Astrocyte (in vitro differentiated cells and primary cell): Measurements from ENCODE around the gene LRP11. TPM values are rescaled to one million over a fixed set of nuclear protein-coding genes. Genes with fewer than 3 reads are reported as not detected.

Experiments
- DNase-seq: peaks from one replicate; pipeline ENCODE4 v3.0.0-alpha.2; 2010; ENCODE audit warnings: low read depth
- FAIRE-seq: peaks from 2 replicates; lab custom pipeline; 2011; peaks lifted over from hg19 to GRCh38; lab: Jason Lieb, UNC
- H2AFZ ChIP-seq: 2 replicates; pipeline ENCODE4 v1.6.0; 2012; ENCODE audit warnings: low read depth, low read length, inconsistent platforms
- H3K27ac ChIP-seq: 2 replicates; pipeline ENCODE4 v1.5.1; 2011; ENCODE audit warnings: low read depth, low read length, inconsistent platforms
- H3K27me3 ChIP-seq: 2 replicates; pipeline ENCODE4 v1.6.0; 2011; ENCODE audit warnings: low read length, inconsistent platforms; ENCODE audit not compliant: insufficient read depth
- H3K36me3 ChIP-seq: 2 replicates; pipeline ENCODE4 v1.5.1; 2011; ENCODE audit warnings: low read length, inconsistent platforms; ENCODE audit not compliant: insufficient read depth
- H3K4me1 ChIP-seq: 2 replicates; pipeline ENCODE4 v1.5.1; 2011; ENCODE audit warnings: low read length, inconsistent platforms; ENCODE audit not compliant: insufficient read depth
- H3K4me2 ChIP-seq: 2 replicates; pipeline ENCODE4 v1.6.0; 2012; ENCODE audit warnings: low read length, inconsistent platforms
- H3K4me3 ChIP-seq: 2 replicates; pipeline ENCODE4 v1.5.1; 2011; ENCODE audit warnings: low read depth, mild to moderate bottlenecking, low read length, inconsistent platforms; ENCODE audit not compliant: insufficient read depth
- H3K79me2 ChIP-seq: 2 replicates; pipeline ENCODE4 v1.6.0; 2012; ENCODE audit warnings: mild to moderate bottlenecking, low read length, inconsistent platforms; ENCODE audit not compliant: insufficient read depth
- H3K9ac ChIP-seq: 2 replicates; pipeline ENCODE4 v1.6.0; 2012; ENCODE audit warnings: mild to moderate bottlenecking, low read length, inconsistent platforms
- H3K9me3 ChIP-seq: 2 replicates; pipeline ENCODE4 v1.5.1; 2012; ENCODE audit warnings: low read depth, mild to moderate bottlenecking, low read length, inconsistent platforms; ENCODE audit not compliant: insufficient read depth
- H4K20me1 ChIP-seq: 2 replicates; pipeline ENCODE4 v1.6.0; 2012; ENCODE audit warnings: low read length, inconsistent platforms; ENCODE audit not compliant: insufficient read depth
- H3K27ac Mint-ChIP-seq: one replicate; pipeline ENCODE4 v1.8.0; 2021; ENCODE audit warnings: mild to moderate bottlenecking, mixed read lengths; ENCODE audit not compliant: unreplicated experiment
- H3K27me3 Mint-ChIP-seq: one replicate; pipeline ENCODE4 v1.8.0; 2021; ENCODE audit warnings: low read depth, mixed read lengths; ENCODE audit not compliant: unreplicated experiment
- H3K36me3 Mint-ChIP-seq: one replicate; pipeline ENCODE4 v1.8.0; 2021; ENCODE audit warnings: low read depth, mixed read lengths; ENCODE audit not compliant: unreplicated experiment
- H3K4me1 Mint-ChIP-seq: one replicate; pipeline ENCODE4 v1.8.0; 2021; ENCODE audit warnings: low read depth, mixed read lengths; ENCODE audit not compliant: unreplicated experiment
- H3K4me3 Mint-ChIP-seq: one replicate; pipeline ENCODE4 v1.8.0; 2021; ENCODE audit warnings: mild to moderate bottlenecking, moderate library complexity, mixed read lengths; ENCODE audit not compliant: unreplicated experiment
- H3K9me3 Mint-ChIP-seq: one replicate; pipeline ENCODE4 v1.8.0; 2021; ENCODE audit warnings: mild to moderate bottlenecking, mixed read lengths; ENCODE audit not compliant: unreplicated experiment
- CTCF ChIP-seq: IDR thresholded peaks from 2 replicates; pipeline ENCODE4 v1.5.1; 2011; ENCODE audit warnings: low read depth, mild to moderate bottlenecking, inconsistent platforms, low read length, moderate library complexity; ENCODE audit not compliant: insufficient read depth
- EZH2 ChIP-seq: IDR thresholded peaks from 2 replicates; pipeline ENCODE4 v1.6.1; 2012; ENCODE audit warnings: mild to moderate bottlenecking, low read length, inconsistent platforms; ENCODE audit not compliant: insufficient read depth
- total RNA-seq: library from RNA; stranded (reverse); gene quantifications from 2 replicates; pipeline ENCODE4 v1.2.1, GENCODE V29; 2021

The LRP11 gene
- total RNA-seq, 1 donor from 2014 or later, result 24.2 TPM

GRCh38 chr6:149777624-149778023 lies 86.5 kb downstream of the LRP11 start:
- Histone ChIP-seq H4K20me1 (peaks cover 7% of the 10 kb centered on the region), H3K9ac (no peak overlapping the region), H3K4me3 (no peak overlapping the region), H3K4me2 (no peak overlapping the region), H3K9me3 (no peaks in the 10 kb centered on the region), H3K36me3 (peaks cover 19% of the 10 kb centered on the region), H3K27ac (no peak overlapping the region), H3K4me1 (no peaks in the 10 kb centered on the region), H2AFZ (no peak overlapping the region), H3K27me3 (no peaks in the 10 kb centered on the region), H3K79me2 (peaks cover 17% of the 10 kb centered on the region)
- FAIRE-seq (no peak), DNase-seq (no peak)
- no peak overlapping the region for H3K27ac Mint-ChIP-seq
- TF ChIP-seq CTCF (no peak), EZH2 (no peak)
- peaks cover 10% of the 10 kb centered on the region for H3K36me3 Mint-ChIP-seq
- H3K27me3 Mint-ChIP-seq, result no peaks in the 10 kb centered on the region
- no peak overlapping the region for H3K4me3 Mint-ChIP-seq
- H3K9me3 Mint-ChIP-seq, result no peaks in the 10 kb centered on the region
- H3K4me1 Mint-ChIP-seq, result no peaks in the 10 kb centered on the region

GRCh38 chr6:149771925-149772324 lies 92.2 kb downstream of the LRP11 start:
- H3K27ac Mint-ChIP-seq, result no peak overlapping the region
- Histone ChIP-seq H3K9ac (no peak overlapping the region), H3K9me3 (no peaks in the 10 kb centered on the region), H3K4me1 (no peaks in the 10 kb centered on the region), H3K27ac (no peak overlapping the region), H4K20me1 (peaks cover 10% of the 10 kb centered on the region), H3K27me3 (no peaks in the 10 kb centered on the region), H2AFZ (no peak overlapping the region), H3K36me3 (peaks cover 15% of the 10 kb centered on the region), H3K4me2 (no peak overlapping the region), H3K79me2 (peaks cover 34% of the 10 kb centered on the region), H3K4me3 (no peak overlapping the region)
- DNase-seq (no peak), FAIRE-seq (no peak)
- TF ChIP-seq CTCF (no peak), EZH2 (no peak)
- H3K36me3 Mint-ChIP-seq, result peaks cover 11% of the 10 kb centered on the region
- no peak overlapping the region for H3K4me3 Mint-ChIP-seq
- no peaks in the 10 kb centered on the region for H3K4me1 Mint-ChIP-seq
- no peaks in the 10 kb centered on the region for H3K27me3 Mint-ChIP-seq
- no peaks in the 10 kb centered on the region for H3K9me3 Mint-ChIP-seq

- H3K9me3 ChIP-seq, result peaks cover under 1% of the 10 kb centered on the region
- H3K27me3 Mint-ChIP-seq, result no peaks in the 10 kb centered on the region
- H3K27ac Mint-ChIP-seq, result no peak overlapping the region
- H3K27ac ChIP-seq, result no peak overlapping the region
- H3K9me3 Mint-ChIP-seq, result peaks cover 2% of the 10 kb centered on the region
- peaks cover 18% of the 10 kb centered on the region for H4K20me1 ChIP-seq
- FAIRE-seq, result no peak
- H2AFZ ChIP-seq, result no peak overlapping the region
- peaks cover 18% of the 10 kb centered on the region for H3K36me3 ChIP-seq
- no peak overlapping the region for H3K9ac ChIP-seq
- peaks cover 15% of the 10 kb centered on the region for H3K36me3 Mint-ChIP-seq
- H3K4me1 ChIP-seq, result no peaks in the 10 kb centered on the region
- TF ChIP-seq EZH2 (no peak), CTCF (no peak)
- no peak overlapping the region for H3K4me2 ChIP-seq
- peaks cover 40% of the 10 kb centered on the region for H3K79me2 ChIP-seq
- no peak overlapping the region for H3K4me3 Mint-ChIP-seq
- no peak for DNase-seq
- H3K27me3 ChIP-seq, result no peaks in the 10 kb centered on the region
- no peak overlapping the region for H3K4me3 ChIP-seq
- peaks cover 3% of the 10 kb centered on the region for H3K4me1 Mint-ChIP-seq
Measured at GRCh38 chr6:149771185-149771584, 93.0 kb downstream of the LRP11 start.
